Astrocyte of the cerebellum (primary cell): ENCODE measurements around the gene GSTA3.
"Not testable (repeated sequence)": the region's sequence is repeated elsewhere in the genome, so short reads cannot be mapped to it uniquely, and the experiment has no call there.

Source experiments
- DNase-seq: peaks from one replicate; pipeline ENCODE4 v3.0.0-alpha.2; 2011; ENCODE audit warnings: low read depth
- H3K4me3 ChIP-seq: 2 replicates; pipeline ENCODE4 v1.5.1; 2011; ENCODE audit warnings: mild to moderate bottlenecking, low read depth, low read length, moderate library complexity
- in situ Hi-C: cut with HindIII; loops from 2 replicates; pipeline ENCODE4 v1.10.0; 2017; ENCODE audit warnings: low sequenced_read_pairs
- TF ChIP-seq, protein P1 (sequence below): IDR thresholded peaks from 2 replicates; pipeline ENCODE4 v1.5.1; 2012; ENCODE audit warnings: low read length, low read depth, moderate library complexity, mild to moderate bottlenecking; ENCODE audit errors: missing control alignments

GSTA3 gene

GRCh38 chr6:52858416-52858815 lies 51.1 kb downstream of the GSTA3 start:
- TF ChIP-seq, protein P1, sequence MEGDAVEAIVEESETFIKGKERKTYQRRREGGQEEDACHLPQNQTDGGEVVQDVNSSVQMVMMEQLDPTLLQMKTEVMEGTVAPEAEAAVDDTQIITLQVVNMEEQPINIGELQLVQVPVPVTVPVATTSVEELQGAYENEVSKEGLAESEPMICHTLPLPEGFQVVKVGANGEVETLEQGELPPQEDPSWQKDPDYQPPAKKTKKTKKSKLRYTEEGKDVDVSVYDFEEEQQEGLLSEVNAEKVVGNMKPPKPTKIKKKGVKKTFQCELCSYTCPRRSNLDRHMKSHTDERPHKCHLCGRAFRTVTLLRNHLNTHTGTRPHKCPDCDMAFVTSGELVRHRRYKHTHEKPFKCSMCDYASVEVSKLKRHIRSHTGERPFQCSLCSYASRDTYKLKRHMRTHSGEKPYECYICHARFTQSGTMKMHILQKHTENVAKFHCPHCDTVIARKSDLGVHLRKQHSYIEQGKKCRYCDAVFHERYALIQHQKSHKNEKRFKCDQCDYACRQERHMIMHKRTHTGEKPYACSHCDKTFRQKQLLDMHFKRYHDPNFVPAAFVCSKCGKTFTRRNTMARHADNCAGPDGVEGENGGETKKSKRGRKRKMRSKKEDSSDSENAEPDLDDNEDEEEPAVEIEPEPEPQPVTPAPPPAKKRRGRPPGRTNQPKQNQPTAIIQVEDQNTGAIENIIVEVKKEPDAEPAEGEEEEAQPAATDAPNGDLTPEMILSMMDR: no peak
- in situ Hi-C loops: no loop called here
- no peak overlapping the region for H3K4me3 ChIP-seq
- no peak for DNase-seq

- in situ Hi-C loops, DNase-seq, H3K4me3 ChIP-seq: not testable (repeated sequence)
Observed at GRCh38 chr6:52856137-52856536, 53.4 kb downstream of the GSTA3 start.

DNA sequence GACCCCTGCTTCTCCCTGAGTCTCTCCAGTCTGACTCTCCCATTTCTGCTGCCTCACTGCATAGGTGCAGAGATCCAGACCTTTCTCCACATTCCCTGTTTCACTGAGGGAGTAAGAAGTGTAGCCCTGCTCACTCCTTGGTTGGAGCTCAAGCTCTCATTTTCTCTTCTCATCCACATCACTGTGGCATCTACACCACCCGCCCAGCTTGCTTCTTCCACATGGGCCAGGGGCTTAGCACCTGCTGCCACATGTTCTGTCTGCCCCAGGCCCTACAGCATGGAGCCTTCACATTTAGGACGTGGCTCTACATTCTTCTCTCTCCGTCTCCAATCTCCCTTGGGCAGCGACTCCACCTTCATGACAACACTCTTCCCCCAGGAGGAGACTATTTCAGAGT lies 60.4 kb downstream of the GSTA3 start:
- in situ Hi-C loops: no loop called here
- no peak for DNase-seq
- TF ChIP-seq, protein P1: no peak
- H3K4me3 ChIP-seq: no peak overlapping the region
